Stimulated activated CD8-positive, alpha-beta memory T cell treated with anti-CD3 and anti-CD28 coated beads, Interleukin-7, amount 100 ng/mL, for 1 hour (primary cell): ENCODE results near the gene STK24.
"Not testable (repeated sequence)": the region's sequence is repeated elsewhere in the genome, so short reads cannot be mapped to it uniquely, and the experiment has no call there.

Experiments
- DNase-seq, 2 donors: peaks; one replicate each; pipeline ENCODE4 v3.0.0-alpha.2; 2020; ENCODE audit warnings: low read depth in 2 of 2

STK24 gene

DNA sequence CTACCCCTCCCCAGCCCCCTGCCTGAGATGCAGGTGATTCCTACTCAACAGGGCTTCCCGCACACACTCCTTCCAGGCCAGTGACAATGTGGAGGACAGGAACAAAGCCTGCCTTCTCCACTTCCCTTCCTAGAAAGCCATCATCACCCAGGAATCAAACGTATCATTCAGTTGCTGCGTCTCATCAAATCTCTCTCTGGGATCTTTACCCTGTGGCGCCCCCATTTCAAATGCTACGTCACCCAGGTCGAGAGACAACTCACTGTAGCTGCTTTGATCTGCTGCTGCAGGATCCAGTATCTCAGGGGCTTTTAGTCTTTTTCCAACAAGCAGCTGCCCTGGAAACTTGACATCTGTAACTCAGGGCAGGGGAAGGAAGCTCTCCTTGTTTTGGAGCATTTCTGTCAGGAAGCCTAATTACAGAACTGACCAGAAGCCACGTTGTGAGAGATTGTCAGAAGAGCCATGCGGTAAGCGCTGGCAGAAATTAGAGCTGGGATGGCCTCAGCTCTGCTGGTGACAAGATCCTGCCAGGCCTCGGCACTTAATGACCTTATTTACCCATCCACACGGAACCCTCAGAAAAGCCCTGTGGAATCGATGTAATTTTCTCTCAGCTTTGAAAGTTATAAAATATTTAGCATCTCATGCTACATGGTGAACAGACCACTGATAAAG lies 140.5 kb downstream of the STK24 start:
- no peak for DNase-seq

DNA sequence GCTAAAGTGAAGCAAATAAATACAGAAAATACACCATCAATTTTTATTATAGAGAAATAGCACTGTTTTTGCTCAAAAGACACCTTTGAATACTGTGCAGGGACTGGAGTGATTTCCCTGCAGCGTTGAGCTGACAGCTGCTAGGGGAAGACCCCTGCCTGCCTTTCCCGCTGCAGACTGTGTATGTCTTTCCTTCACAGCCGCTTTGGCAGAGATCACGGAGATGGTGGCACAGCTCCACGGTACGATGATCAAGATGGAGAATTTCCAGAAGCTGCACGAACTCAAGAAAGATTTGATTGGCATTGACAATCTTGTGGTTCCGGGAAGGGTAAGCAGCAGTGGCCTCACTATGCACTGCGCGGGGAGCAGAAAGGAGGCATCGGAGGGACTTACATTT lies 141.5 kb downstream of the STK24 start:
- DNase-seq = no peak

GRCh38 chr13:98434060-98434459 lies 142.8 kb downstream of the STK24 start:
- DNase-seq = no peak

GRCh38 chr13:98433654-98434053 lies 143.3 kb downstream of the STK24 start:
- no peak for DNase-seq

GRCh38 chr13:98432638-98433037 lies 144.3 kb downstream of the STK24 start:
- DNase-seq = no peak

DNA sequence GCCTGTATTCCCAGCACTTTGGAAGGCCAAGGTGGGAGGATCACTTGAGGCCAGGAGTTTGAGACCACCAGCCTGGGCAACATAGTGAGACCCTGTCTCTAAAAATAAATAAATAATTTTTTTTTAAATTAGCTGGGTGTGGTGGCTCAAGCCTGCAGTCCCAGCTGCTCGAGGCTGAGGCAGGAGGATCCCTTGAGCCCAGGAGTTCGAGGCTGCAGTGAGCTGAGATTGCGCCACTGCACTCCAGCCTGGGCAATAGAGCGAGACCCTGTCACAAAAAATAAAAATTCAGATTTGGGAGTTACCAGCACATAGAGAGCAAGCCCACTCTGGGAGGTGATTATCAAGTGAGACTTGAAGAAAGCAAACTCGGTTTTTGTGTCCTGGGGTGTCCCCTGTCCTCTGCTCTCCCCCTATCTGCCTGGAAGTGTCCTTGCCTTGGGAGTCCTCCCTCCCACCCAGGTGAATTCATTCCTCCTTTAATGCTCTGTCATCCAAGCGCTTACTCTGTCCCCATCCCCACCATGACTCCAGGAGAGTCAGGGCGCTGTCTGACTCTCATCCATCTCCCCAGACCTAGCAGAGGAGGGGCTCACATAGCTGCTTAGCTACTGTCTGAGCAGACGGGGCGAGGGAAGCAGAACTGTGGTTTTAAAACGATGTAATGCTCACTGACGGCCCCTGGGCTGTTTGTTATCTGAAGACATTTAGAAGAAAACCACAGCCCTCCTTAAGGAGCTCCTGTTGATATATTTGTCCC lies 146.8 kb downstream of the STK24 start:
- DNase-seq = no peak

GRCh38 chr13:98429531-98429930 lies 147.4 kb downstream of the STK24 start:
- no peak for DNase-seq

GRCh38 chr13:98429081-98429480 lies 147.8 kb downstream of the STK24 start:
- DNase-seq = no peak

DNA sequence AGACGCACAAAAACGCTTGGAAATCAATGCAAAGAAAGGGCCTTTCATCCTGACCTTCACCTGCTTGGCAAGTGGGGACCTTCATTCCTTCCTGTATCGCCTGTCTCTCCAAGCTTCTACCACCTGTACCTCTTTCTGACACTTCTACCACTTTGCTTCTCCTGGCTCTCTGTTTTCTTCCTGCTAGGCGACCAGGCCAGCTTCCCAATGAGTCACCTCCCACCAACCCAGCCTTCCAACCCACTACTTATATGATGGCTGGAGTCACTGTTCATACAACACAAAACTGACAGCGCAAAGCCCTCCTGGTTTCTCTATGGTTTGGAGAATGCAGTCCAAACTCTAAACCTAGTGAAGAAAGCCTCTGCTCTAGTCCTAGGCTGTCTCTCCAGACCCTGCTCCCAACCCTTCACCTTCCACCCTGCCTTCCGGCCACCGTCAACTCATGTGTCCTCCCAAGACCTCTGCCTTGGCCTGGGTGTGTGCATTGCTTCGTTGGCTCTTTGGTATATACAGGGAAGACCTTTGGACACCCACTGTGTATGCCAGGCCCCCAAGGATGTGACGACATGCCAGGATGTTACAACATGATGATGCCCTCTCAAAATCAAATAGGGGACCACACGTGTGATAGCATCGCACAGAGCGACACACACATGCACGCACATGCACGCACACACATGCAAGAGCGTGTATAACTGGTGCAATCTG lies 148.5 kb downstream of the STK24 start:
- no peak for DNase-seq

DNA sequence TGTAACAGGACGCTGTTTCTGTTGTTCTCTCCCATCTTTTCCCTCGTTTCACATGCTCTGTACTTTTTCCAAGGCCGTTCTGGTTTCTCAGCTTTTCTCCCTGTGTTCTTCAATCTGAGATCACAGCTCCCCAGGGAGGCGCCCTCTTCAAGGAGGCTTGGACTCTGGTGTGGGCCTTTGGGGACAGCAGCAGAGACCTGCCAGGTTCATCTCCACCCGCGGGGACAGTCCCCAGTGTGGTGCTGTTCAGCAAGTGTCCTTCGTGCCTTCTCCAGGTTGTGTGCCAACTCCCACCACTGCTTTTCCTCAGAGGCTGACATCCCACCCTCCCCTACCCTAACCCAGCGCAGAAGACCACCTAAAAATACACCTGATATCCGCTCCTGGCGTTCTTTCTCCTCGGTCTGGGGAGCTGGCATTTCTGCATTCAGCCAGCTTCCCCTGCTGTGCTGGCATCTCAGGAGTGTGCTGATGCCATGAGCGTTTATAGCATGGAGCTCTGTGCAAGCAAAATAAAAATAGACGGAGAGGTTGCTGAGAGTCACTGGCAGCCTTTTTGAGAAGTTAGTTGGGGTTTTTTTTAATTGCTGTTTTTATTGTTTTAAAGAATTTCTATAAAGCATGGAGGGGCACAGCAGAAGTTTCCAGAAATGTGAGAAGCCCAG lies 149.4 kb downstream of the STK24 start:
- no peak for DNase-seq

GRCh38 chr13:98423417-98423816 lies 153.5 kb downstream of the STK24 start:
- DNase-seq = no peak

GRCh38 chr13:98422046-98422445 lies 154.9 kb downstream of the STK24 start:
- no peak for DNase-seq

GRCh38 chr13:98420554-98421175 lies 156.2 kb downstream of the STK24 start:
- no peak for DNase-seq

DNA sequence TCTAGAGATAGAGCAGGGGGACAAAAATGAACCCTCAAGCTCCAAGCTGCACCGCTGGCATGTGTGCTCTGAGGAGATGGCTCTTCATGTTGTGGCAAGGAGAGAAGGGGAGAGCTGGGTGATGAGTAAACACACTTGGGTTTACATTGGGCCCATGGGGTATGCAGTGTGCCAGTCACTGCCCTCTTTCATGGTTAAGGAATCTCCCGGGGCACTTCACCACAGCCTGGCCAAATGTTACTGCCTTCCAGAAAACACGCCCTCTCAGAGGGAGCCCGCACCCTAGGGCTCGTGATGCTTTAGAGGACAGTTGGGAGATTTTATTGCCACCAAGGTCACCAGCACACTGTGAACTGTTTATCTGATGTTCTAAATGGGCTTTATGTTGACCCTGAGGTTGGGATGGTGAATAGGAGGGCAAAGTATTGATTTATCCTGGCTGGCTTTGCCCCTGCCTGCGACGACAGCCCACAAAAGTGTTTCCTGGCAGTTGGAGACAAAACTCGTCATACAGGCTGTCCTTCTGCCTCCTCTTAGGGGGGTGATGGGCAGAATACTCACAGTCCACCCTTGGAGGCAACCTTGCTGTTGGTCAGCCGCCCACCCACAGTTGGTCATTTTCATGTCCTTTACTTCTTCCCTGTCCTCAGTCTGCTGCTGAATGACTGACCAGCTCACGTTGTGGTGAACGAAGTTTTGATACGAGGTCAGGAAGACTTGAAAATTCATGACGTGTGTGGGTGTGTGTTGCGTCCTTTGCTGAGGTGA lies 156.9 kb downstream of the STK24 start:
- DNase-seq = no peak

GRCh38 chr13:98416408-98416807 lies 160.5 kb downstream of the STK24 start:
- no peak for DNase-seq

DNA sequence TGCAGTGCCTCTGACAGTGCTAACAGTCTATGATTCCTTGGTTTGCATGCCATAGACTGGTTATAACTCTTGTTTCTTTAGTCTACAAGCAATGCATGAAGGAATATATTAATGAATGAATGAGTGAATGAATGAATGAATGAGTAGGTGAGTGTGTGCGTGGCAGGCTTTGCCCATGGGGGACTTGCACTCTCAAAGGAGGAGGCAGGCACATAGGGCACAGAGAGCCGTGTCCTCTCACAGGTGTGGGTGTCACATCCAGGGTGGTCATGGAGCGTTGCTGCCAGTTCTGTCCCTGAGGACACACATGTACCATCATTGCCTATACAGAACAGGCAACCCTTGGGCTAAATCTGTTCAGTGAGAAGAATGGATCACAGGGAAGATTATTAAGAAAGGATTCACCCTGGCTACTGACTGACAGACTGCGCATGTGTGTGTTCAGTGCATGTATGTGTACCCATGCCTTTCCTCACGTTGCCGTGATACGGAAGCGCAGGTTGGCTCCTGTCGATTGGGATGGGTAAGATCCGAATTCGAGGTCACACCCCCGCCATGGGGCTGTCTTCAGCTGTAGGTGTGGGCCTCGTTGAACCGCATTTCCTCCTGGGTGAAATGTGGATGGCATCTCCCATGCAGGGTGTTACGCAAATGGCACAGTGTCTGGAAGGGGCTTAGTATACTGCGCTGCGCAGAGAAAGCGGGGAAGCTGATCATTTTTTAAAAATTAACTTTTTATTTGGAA lies 161.4 kb downstream of the STK24 start:
- no peak for DNase-seq

- DNase-seq = no peak
Measured at GRCh38 chr13:98413796-98414195, 163.1 kb downstream of the STK24 start.

- DNase-seq = not testable (repeated sequence)
Measured at GRCh38 chr13:98413278-98413677, 163.6 kb downstream of the STK24 start.

DNA sequence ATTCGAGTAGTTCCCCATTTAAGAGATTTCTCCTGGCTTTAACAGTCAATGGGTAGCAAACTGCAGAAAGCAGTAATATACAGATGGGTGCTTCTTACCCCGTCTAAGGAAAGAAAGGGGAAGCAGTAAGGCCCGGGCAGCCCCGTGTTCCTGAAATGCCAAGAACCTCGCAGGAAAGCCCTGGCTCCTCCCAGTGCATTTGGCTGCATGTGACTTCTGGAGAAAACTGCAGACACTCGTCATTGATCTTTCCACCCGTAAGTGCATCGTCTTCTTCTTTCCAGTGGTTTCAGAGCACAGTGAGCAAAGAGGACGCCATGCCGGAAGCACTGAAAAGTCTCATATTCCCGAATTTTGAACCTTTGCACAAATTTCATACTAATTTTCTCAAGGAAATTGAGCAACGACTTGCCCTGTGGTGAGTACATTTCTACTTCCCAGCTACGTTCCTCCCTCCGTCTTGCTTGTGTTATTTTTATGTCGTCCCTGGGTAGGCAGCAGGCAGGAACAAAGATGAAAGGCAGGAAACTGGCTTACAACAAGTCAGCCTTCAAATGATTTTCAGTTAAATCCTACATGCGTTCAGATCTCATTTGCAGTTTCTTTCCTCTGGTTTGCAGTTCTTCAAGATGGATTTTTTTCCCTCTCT lies 165.2 kb downstream of the STK24 start:
- DNase-seq = no peak

DNA sequence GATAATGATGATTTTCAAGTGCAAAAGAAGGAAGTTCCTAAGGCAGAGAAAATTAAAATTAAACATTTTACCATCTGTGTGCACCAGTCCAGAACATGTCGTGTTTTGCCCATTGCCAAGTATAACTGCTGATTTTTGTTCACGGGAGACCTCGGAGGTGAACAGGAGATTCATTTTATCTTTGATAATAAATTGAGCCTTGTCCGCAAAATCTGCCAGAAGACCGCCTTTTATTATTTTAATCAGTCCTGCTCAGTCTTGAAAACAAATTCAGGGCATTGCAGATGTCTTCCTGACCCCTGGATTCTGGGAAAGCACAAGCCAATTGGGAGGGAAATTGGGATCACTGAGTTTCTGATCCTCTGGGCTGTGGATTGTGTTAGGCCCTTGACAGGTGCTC lies 165.9 kb downstream of the STK24 start:
- DNase-seq = no peak
